Measurements from ENCODE around the gene SYTL5. TPM values are rescaled to one million over a fixed set of nuclear protein-coding genes. Genes with fewer than 3 reads are reported as not detected.

Gene SYTL5
- total RNA-seq, 1 donor from 2014 or later: 1.7 TPM

DNA sequence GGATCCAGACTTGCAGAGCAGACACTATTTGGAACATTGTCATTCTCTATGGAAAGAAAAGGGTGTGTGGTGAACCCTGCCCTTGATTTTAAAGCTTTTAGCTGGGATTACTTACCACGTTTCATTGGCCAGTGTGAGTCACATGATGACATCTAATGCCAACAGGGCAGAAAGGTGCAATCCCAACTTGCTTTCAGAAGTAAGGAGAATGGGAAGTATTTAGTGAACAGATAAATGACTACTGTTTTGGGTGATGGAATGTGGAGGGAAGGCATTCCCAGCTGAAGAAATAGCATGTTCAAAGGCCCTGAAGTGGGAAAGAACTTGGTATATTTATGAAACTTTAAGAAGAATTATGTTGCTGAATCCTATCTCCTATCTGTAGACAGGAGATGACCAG is 44.5 kb downstream of the SYTL5 start:
- Histone ChIP-seq H3K4me3 (no peak overlapping the region), H3K9ac (no peak overlapping the region), H3K4me2 (no peak overlapping the region), H4K20me1 (ENCODE audit: low read depth) (no peaks in the 10 kb centered on the region), H2AFZ (replicated peaks) (no peak overlapping the region), H3F3A (ENCODE audit: low read depth) (no peaks in the 10 kb centered on the region), H3K4me1 (no peaks in the 10 kb centered on the region), H3K36me3 (no peaks in the 10 kb centered on the region), H3K9me3 (ENCODE audit: low read depth) (no peaks in the 10 kb centered on the region), H3K27me3 (no peaks in the 10 kb centered on the region), H3K27ac (no peak overlapping the region), H3K79me2 (ENCODE audit: low read depth) (no peaks in the 10 kb centered on the region)
- TF ChIP-seq, protein P1, sequence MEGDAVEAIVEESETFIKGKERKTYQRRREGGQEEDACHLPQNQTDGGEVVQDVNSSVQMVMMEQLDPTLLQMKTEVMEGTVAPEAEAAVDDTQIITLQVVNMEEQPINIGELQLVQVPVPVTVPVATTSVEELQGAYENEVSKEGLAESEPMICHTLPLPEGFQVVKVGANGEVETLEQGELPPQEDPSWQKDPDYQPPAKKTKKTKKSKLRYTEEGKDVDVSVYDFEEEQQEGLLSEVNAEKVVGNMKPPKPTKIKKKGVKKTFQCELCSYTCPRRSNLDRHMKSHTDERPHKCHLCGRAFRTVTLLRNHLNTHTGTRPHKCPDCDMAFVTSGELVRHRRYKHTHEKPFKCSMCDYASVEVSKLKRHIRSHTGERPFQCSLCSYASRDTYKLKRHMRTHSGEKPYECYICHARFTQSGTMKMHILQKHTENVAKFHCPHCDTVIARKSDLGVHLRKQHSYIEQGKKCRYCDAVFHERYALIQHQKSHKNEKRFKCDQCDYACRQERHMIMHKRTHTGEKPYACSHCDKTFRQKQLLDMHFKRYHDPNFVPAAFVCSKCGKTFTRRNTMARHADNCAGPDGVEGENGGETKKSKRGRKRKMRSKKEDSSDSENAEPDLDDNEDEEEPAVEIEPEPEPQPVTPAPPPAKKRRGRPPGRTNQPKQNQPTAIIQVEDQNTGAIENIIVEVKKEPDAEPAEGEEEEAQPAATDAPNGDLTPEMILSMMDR (IDR thresholded peaks at IDR 0.05): no peak
- TF ChIP-seq EZH2phosphoT487 (IDR thresholded peaks at IDR 0.05): no peak
- TF ChIP-seq EZH2 (IDR thresholded peaks at IDR 0.05): no peak
- Mint-ChIP-seq H3K27ac (no peak overlapping the region), H3K4me1 (no peaks in the 10 kb centered on the region), H3K27me3 (ENCODE audit: insufficient read depth, low read depth) (peaks cover 8% of the 10 kb centered on the region), H3K9me3 (peaks cover 15% of the 10 kb centered on the region), H3K36me3 (no peaks in the 10 kb centered on the region), H3K4me3 (no peak overlapping the region)
- no peak for DNase-seq (ENCODE audit: low spot score)

DNA sequence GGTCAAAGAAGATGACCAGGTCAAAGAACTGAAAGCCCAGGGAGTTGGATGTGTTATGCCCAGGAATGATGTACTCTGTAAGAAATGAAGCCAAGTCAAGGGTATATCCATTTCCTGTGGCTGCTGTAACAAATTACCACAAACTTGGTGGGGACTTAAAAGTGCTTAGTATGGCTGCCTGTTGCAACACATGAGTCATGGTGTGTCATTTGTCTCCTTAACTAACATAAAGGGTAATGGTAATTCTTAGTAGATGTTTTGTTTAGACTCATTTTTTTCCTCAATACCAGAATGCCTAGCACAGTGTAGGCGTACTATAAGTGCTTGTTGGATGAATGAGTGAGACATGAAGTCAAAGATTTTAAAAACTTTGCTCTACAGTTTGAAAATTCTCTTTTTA is 45.7 kb downstream of the SYTL5 start:
- peaks cover 6% of the 10 kb centered on the region for H3K9me3 Mint-ChIP-seq
- H3K4me1 Mint-ChIP-seq: no peaks in the 10 kb centered on the region
- Histone ChIP-seq H3K79me2 (ENCODE audit: low read depth) (no peaks in the 10 kb centered on the region), H3K4me3 (no peak overlapping the region), H3F3A (ENCODE audit: low read depth) (no peaks in the 10 kb centered on the region), H3K9ac (no peak overlapping the region), H4K20me1 (ENCODE audit: low read depth) (no peaks in the 10 kb centered on the region), H3K27me3 (no peaks in the 10 kb centered on the region), H2AFZ (replicated peaks) (no peak overlapping the region), H3K9me3 (ENCODE audit: low read depth) (no peaks in the 10 kb centered on the region), H3K4me2 (no peak overlapping the region), H3K27ac (no peak overlapping the region), H3K4me1 (no peaks in the 10 kb centered on the region), H3K36me3 (no peaks in the 10 kb centered on the region)
- H3K27ac Mint-ChIP-seq: no peak overlapping the region
- H3K36me3 Mint-ChIP-seq: no peaks in the 10 kb centered on the region
- no peak overlapping the region for H3K4me3 Mint-ChIP-seq
- peaks cover 6% of the 10 kb centered on the region for H3K27me3 Mint-ChIP-seq (ENCODE audit: insufficient read depth, low read depth)
- TF ChIP-seq EZH2 (IDR thresholded peaks at IDR 0.05) (no peak), EZH2phosphoT487 (IDR thresholded peaks at IDR 0.05) (no peak)
- TF ChIP-seq, protein P1 (IDR thresholded peaks at IDR 0.05): no peak
- no peak for DNase-seq (ENCODE audit: low spot score)

DNA sequence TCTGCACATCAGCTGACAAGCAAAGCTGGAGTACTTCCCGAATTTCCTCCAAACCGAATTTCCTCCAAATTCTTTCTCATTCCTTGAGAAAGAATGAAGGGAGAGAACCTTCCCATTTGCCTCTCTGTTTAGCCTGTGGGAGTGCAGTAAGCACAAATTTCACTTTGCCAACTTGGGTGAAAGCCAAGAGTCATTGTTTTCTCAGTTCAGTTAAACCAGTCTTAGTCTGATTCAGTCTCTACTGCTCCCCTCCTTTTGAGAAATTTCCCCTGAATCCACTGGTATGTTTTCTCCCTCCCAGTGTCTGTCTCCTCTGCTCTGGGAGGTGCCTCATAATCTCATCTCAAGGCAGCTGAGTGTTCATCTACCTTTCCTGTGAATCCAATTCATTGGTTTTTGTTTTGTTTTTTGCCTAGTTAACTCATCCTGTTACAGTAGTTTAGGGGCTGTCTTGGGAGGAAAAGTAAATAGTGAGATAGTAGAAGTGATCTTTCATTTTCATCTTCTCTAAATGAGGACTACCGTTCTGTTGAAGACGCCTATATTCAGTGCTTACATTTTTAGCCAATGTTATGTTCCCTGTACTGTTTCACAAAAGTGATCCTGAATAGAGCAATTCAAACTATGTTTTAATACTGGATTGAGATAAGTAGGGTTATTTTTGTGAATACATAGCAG is 49.0 kb downstream of the SYTL5 start:
- H3K27ac ChIP-seq: no peak overlapping the region
- H3K4me2 ChIP-seq: no peak overlapping the region
- H3K9me3 ChIP-seq (ENCODE audit: low read depth): no peaks in the 10 kb centered on the region
- no peak overlapping the region for H3K4me3 ChIP-seq
- H3K36me3 ChIP-seq: no peaks in the 10 kb centered on the region
- H2AFZ ChIP-seq (replicated peaks): no peak overlapping the region
- H3K4me3 Mint-ChIP-seq: no peak overlapping the region
- H3K4me1 ChIP-seq: no peaks in the 10 kb centered on the region
- H3K9ac ChIP-seq: no peak overlapping the region
- H3K36me3 Mint-ChIP-seq: no peaks in the 10 kb centered on the region
- no peaks in the 10 kb centered on the region for H3K27me3 ChIP-seq
- peaks cover 3% of the 10 kb centered on the region for H3K27me3 Mint-ChIP-seq (ENCODE audit: insufficient read depth, low read depth)
- TF ChIP-seq EZH2 (IDR thresholded peaks at IDR 0.05) (no peak), EZH2phosphoT487 (IDR thresholded peaks at IDR 0.05) (no peak)
- TF ChIP-seq, protein P1 (IDR thresholded peaks at IDR 0.05): no peak
- no peaks in the 10 kb centered on the region for H3K79me2 ChIP-seq (ENCODE audit: low read depth)
- peaks cover 2% of the 10 kb centered on the region for H3K9me3 Mint-ChIP-seq
- H3F3A ChIP-seq (ENCODE audit: low read depth): no peaks in the 10 kb centered on the region
- H4K20me1 ChIP-seq (ENCODE audit: low read depth): no peaks in the 10 kb centered on the region
- H3K4me1 Mint-ChIP-seq: no peaks in the 10 kb centered on the region
- no peak for DNase-seq (ENCODE audit: low spot score)
- H3K27ac Mint-ChIP-seq: no peak overlapping the region

Measured in neural progenitor cell (in vitro differentiated cells).